Keratinocyte (primary cell): ENCODE measurements around the gene ZNF445. TPM values are rescaled to one million over a fixed set of nuclear protein-coding genes. Genes with fewer than 3 reads are reported as not detected.

ENCODE experiments used
- DNase-seq: peaks from one replicate; pipeline ENCODE4 v3.0.0-alpha.2; 2011; ENCODE audit warnings: low read depth, missing footprints, low spot score
- FAIRE-seq: peaks from 2 replicates; lab custom pipeline; 2011; peaks lifted over from hg19 to GRCh38; lab: Jason Lieb, UNC
- H2AFZ ChIP-seq: 2 replicates; pipeline ENCODE4 v1.6.0; 2012; ENCODE audit warnings: low read length, control low read depth, inconsistent platforms; ENCODE audit not compliant: control insufficient read depth
- H3K27ac ChIP-seq: 2 replicates; pipeline ENCODE4 v1.5.1; 2011; ENCODE audit warnings: low read length; ENCODE audit not compliant: control insufficient read depth, insufficient read depth
- H3K27me3 ChIP-seq: 3 replicates; pipeline ENCODE4 v1.6.0; 2011; ENCODE audit warnings: low read length; ENCODE audit not compliant: control insufficient read depth, insufficient read depth; ENCODE audit errors: extremely low read depth
- H3K36me3 ChIP-seq, 2 experiments: 2 replicates in 1 of 2; 3 replicates in 1 of 2; pipeline ENCODE4 v1.5.1; 2011; ENCODE audit warnings: low read length in 2 of 2, mild to moderate bottlenecking in 1 of 2; ENCODE audit not compliant: control insufficient read depth in 2 of 2, insufficient read depth in 2 of 2; ENCODE audit errors: extremely low read depth in 1 of 2
- H3K4me1 ChIP-seq: 3 replicates; pipeline ENCODE4 v1.5.1; 2011; ENCODE audit warnings: low read length; ENCODE audit not compliant: control insufficient read depth, insufficient read depth; ENCODE audit errors: extremely low read depth
- H3K4me2 ChIP-seq: 3 replicates; pipeline ENCODE4 v1.6.0; 2011; ENCODE audit warnings: low read depth, low read length; ENCODE audit not compliant: control insufficient read depth, insufficient read depth; ENCODE audit errors: extremely low read depth
- H3K4me3 ChIP-seq, 3 experiments: fragments of 200-600 bp in 1 of 3; sonication (generic) in 1 of 3; 2 replicates in 2 of 3; 3 replicates in 1 of 3; pipeline ENCODE4 v1.5.1; 2011 to 2016; ENCODE audit warnings: low read length in 3 of 3, mild to moderate bottlenecking in 3 of 3, control low read depth in 2 of 3, inconsistent platforms in 1 of 3, low read depth in 1 of 3, mixed read lengths in 1 of 3, mixed run types in 1 of 3, moderate library complexity in 1 of 3; ENCODE audit not compliant: control insufficient read depth in 2 of 3, insufficient read depth in 2 of 3; ENCODE audit errors: extremely low read depth in 1 of 3
- H3K79me2 ChIP-seq: 2 replicates; pipeline ENCODE4 v1.6.0; 2012; ENCODE audit warnings: low read length; ENCODE audit not compliant: control insufficient read depth, insufficient read depth
- H3K9ac ChIP-seq: 3 replicates; pipeline ENCODE4 v1.6.0; 2011; ENCODE audit warnings: low read length; ENCODE audit not compliant: control insufficient read depth, insufficient read depth; ENCODE audit errors: extremely low read depth
- H3K9me1 ChIP-seq: 3 replicates; pipeline ENCODE4 v1.6.0; 2011; ENCODE audit warnings: low read length; ENCODE audit not compliant: control insufficient read depth, insufficient read depth; ENCODE audit errors: extremely low read depth
- H3K9me3 ChIP-seq: 2 replicates; pipeline ENCODE4 v1.5.1; 2012; ENCODE audit warnings: low read depth, low read length; ENCODE audit not compliant: control insufficient read depth
- H4K20me1 ChIP-seq: 3 replicates; pipeline ENCODE4 v1.6.0; 2011; ENCODE audit warnings: low read length; ENCODE audit not compliant: control insufficient read depth, insufficient read depth; ENCODE audit errors: extremely low read depth
- EZH2 ChIP-seq: IDR thresholded peaks from one replicate; pipeline ENCODE4 v1.6.1; 2012; ENCODE audit warnings: inconsistent platforms, mild to moderate bottlenecking, low read length, moderate library complexity
- dilution Hi-C: fragments of 300-500 bp; cut with MboI; formaldehyde crosslinking; loops from one replicate; pipeline ENCODE4 v1.7.0; 2020; ENCODE audit warnings: low sequenced_read_pairs; ENCODE audit not compliant: extremely low pct_ligation_motif_present
- polyA plus RNA-seq, 5 experiments: library from polyadenylated mRNA; depleted of rRNA in 3 of 5; stranded (reverse) in 3 of 5; stranded (forward) in 1 of 5; unstranded in 1 of 5; fragments of >200 nt; gene quantifications; 1 replicate in 1 of 5; 2 replicates in 3 of 5; 3 replicates in 1 of 5; pipeline versions ENCODE4 v1.2.1 to v1.2.3, GENCODE V29; 2011 to 2012; ENCODE audit warnings: missing spikeins in 2 of 5, low read depth in 1 of 5, low replicate concordance in 1 of 5
- TF ChIP-seq, protein P1 (sequence below), 3 experiments: IDR thresholded peaks in 1 of 3; conservative IDR thresholded peaks in 1 of 3; optimal IDR thresholded peaks in 1 of 3; 2 replicates in 2 of 3; 3 replicates in 1 of 3; pipeline versions ENCODE3 to v1.5.1; 2011; ENCODE audit warnings: low read length in 3 of 3, mild to moderate bottlenecking in 3 of 3, moderate library complexity in 2 of 3, control low read depth in 1 of 3, inconsistent platforms in 1 of 3; ENCODE audit not compliant: insufficient read depth in 2 of 3; ENCODE audit errors: extremely low read depth in 1 of 3

ZNF445 gene
- polyA plus RNA-seq, 1 donor (not counting 4 experiments of a cell fraction or from before 2014, with no cell fraction given), result 3.3 TPM

DNA sequence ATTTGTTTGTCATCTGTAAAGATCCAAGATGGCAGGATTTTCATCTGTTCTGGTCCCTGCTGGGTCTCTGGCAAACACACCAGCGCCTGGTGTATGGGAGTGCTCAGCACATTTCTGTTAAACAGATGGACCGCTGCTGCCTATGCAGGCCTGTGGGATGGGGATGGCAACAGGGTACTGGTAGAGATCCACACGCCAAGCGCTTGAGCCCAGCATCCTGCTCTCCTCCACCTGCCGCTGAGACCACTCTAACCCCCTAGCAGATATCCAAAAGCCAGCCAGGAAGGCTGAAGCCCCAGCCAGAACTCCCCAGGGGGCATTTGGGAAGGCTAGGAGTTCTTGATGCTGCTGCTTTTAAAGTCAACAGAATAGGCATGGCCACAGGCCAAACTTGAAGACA lies 31.7 kb downstream of the ZNF445 start:
- H3K27ac ChIP-seq, result no peak overlapping the region
- DNase-seq, result no peak
- dilution Hi-C loops, result no loop called here

DNA sequence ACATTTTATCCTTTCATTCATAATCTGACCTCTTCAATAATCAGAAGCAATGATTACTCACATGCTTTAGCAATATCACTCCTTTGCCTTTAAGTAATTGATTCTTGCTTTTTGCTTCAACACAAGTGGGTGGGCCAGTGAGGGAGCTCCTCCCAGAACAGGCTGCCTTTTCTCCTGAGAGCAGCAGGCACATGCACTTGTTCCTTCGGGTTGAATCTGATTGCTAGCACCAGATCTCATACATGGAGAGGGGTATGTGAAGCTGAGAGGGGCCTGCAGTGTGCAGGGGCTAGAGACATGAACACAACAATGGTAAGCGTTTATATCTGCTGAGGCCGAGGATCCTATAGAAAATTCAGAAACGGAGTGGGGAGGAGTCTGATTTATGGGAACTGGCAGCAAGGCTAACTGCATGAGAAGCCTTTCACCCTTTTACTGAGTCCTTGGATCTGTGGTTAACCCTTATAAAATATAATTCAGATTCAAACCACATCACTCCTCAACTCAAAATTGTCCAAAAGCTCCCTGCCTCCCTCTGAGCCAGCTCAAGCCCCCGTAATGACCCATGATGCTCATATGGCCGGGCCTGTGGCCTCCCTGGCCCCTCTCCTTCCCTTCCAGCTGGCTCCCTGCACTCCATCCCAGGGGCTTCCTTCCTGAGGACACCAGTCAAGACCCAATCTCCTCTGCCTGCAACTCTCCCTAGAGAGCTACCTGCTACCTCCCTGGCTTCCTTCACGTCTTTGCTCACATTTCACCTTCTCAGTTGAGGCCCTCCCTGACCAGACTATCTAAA lies 32.4 kb downstream of the ZNF445 start:
- Histone ChIP-seq H3K27me3 (no peaks in the 10 kb centered on the region), H3K4me3 (no peak overlapping the region), H3K9ac (no peak overlapping the region), H4K20me1 (no peaks in the 10 kb centered on the region), H3K9me1 (no peaks in the 10 kb centered on the region), H2AFZ (no peak overlapping the region), H3K27ac (no peak overlapping the region), H3K9me3 (no peaks in the 10 kb centered on the region), H3K79me2 (no peaks in the 10 kb centered on the region), H3K36me3 (peaks cover 30 to 33% of the 10 kb centered on the region in 2 experiments), H3K4me2 (no peak overlapping the region), H3K4me1 (no peaks in the 10 kb centered on the region)
- DNase-seq, result no peak
- no peak for FAIRE-seq
- dilution Hi-C loops, result no loop called here
- TF ChIP-seq, protein P1, sequence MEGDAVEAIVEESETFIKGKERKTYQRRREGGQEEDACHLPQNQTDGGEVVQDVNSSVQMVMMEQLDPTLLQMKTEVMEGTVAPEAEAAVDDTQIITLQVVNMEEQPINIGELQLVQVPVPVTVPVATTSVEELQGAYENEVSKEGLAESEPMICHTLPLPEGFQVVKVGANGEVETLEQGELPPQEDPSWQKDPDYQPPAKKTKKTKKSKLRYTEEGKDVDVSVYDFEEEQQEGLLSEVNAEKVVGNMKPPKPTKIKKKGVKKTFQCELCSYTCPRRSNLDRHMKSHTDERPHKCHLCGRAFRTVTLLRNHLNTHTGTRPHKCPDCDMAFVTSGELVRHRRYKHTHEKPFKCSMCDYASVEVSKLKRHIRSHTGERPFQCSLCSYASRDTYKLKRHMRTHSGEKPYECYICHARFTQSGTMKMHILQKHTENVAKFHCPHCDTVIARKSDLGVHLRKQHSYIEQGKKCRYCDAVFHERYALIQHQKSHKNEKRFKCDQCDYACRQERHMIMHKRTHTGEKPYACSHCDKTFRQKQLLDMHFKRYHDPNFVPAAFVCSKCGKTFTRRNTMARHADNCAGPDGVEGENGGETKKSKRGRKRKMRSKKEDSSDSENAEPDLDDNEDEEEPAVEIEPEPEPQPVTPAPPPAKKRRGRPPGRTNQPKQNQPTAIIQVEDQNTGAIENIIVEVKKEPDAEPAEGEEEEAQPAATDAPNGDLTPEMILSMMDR (optimal IDR thresholded peaks at IDR 0.05 in 1 of 3, IDR thresholded peaks at IDR 0.05 in 1 of 3, conservative IDR thresholded peaks at IDR 0.05 in 1 of 3; ENCODE audit: extremely low read depth in 1 of 3, insufficient read depth in 2 of 3, low read length in 3 of 3), result no peak

More for the DNA sequence above, 31.7 kb downstream of the ZNF445 start:
- Histone ChIP-seq H3K36me3 (peaks cover 34 to 35% of the 10 kb centered on the region in 2 experiments), H3K79me2 (no peaks in the 10 kb centered on the region), H4K20me1 (no peaks in the 10 kb centered on the region), H3K9ac (no peak overlapping the region), H3K9me3 (no peaks in the 10 kb centered on the region), H3K9me1 (no peaks in the 10 kb centered on the region), H2AFZ (no peak overlapping the region), H3K4me2 (no peak overlapping the region), H3K27me3 (no peaks in the 10 kb centered on the region), H3K4me3 (no peak overlapping the region), H3K4me1 (no peaks in the 10 kb centered on the region)
- FAIRE-seq, result no peak
- no peak for TF ChIP-seq EZH2
- TF ChIP-seq, protein P1 (optimal IDR thresholded peaks at IDR 0.05 in 1 of 3, IDR thresholded peaks at IDR 0.05 in 1 of 3, conservative IDR thresholded peaks at IDR 0.05 in 1 of 3; ENCODE audit: extremely low read depth in 1 of 3, insufficient read depth in 2 of 3, low read length in 3 of 3), result no peak
